Panc1 (cell line): ENCODE measurements around the gene GREB1. TPM values are rescaled to one million over a fixed set of nuclear protein-coding genes. Genes with fewer than 3 reads are reported as not detected.

Experiments
- ATAC-seq: fragments of 200-7000 bp; cut with Tn5 transposase; 2 replicates; pipeline ENCODE4 v1.9.1; 2020; ENCODE audit warnings: mild to moderate bottlenecking, moderate library complexity
- BruUV-seq: library from RNA; stranded (reverse); fragments of 400-500 nt; replicated peaks from 2 replicates; lab custom pipeline; 2021; lab: Mats Ljungman, UMichigan
- CTCF ChIA-PET: fragments of 300-600 bp; sonication (Branson Sonifier 250); formaldehyde crosslinking; loops from one replicate; lab custom pipeline; 2022; ENCODE audit warnings: antibody characterized with exemption; lab: Charles Lee
- POLR2A ChIA-PET: fragments of 300-600 bp; sonication (Branson Sonifier 250); formaldehyde crosslinking; loops from one replicate; lab custom pipeline; 2022; ENCODE audit warnings: antibody characterized with exemption; lab: Charles Lee
- DNase-seq: peaks from one replicate; pipeline ENCODE4 v3.0.0-alpha.2; 2010; ENCODE audit warnings: low read depth, low spot score
- H3K27ac ChIP-seq: 2 replicates; pipeline ENCODE4 v1.5.1; 2011; ENCODE audit warnings: mild to moderate bottlenecking, low read length, inconsistent platforms
- H3K27me3 ChIP-seq: fragments of 200-500 bp; sonication (Bioruptor generic); 2 replicates; pipeline ENCODE4 v1.6.0; 2014; ENCODE audit warnings: low read length, inconsistent platforms; ENCODE audit not compliant: control insufficient read depth, insufficient read depth
- H3K36me3 ChIP-seq: fragments of 200-500 bp; sonication (Bioruptor generic); 2 replicates; pipeline ENCODE4 v1.5.1; 2014; ENCODE audit warnings: inconsistent platforms, mild to moderate bottlenecking, low read length, moderate library complexity; ENCODE audit not compliant: control insufficient read depth, insufficient read depth
- H3K4me1 ChIP-seq: 2 replicates; pipeline ENCODE4 v1.5.1; 2011; ENCODE audit warnings: inconsistent platforms, mild to moderate bottlenecking, low read length, moderate library complexity; ENCODE audit not compliant: control insufficient read depth, insufficient read depth
- H3K4me3 ChIP-seq, 2 experiments: 2 replicates each; pipeline ENCODE4 v1.5.1; 2011 to 2012; ENCODE audit warnings: low read depth in 2 of 2, low read length in 2 of 2, mild to moderate bottlenecking in 2 of 2, inconsistent platforms in 1 of 2, moderate library complexity in 1 of 2
- H3K9me3 ChIP-seq: fragments of 200-500 bp; sonication (Bioruptor generic); 2 replicates; pipeline ENCODE4 v1.5.1; 2014; ENCODE audit warnings: low read depth, mild to moderate bottlenecking, inconsistent platforms, low read length, moderate library complexity; ENCODE audit not compliant: control insufficient read depth, insufficient read depth
- POLR2AphosphoS5 ChIP-seq: IDR thresholded peaks from 2 replicates; pipeline ENCODE4 v1.6.1; 2012; ENCODE audit warnings: mild to moderate bottlenecking, low read depth, low read length, moderate library complexity
- SIN3A ChIP-seq: IDR thresholded peaks from 2 replicates; pipeline ENCODE4 v1.6.1; 2012; ENCODE audit warnings: low read depth, mild to moderate bottlenecking, low read length, moderate library complexity, borderline replicate concordance; ENCODE audit not compliant: insufficient read depth
- TCF7L2 ChIP-seq: IDR thresholded peaks from 2 replicates; pipeline ENCODE4 v1.6.1; 2011; ENCODE audit warnings: mild to moderate bottlenecking, low read depth, low read length, inconsistent platforms
- in situ Hi-C: cut with HindIII; loops from 2 replicates; pipeline ENCODE4 v1.10.0; 2016; ENCODE audit warnings: low sequenced_read_pairs, low pct_unique_long_range_greater_than_20kb
- intact Hi-C: fragments of 100-400 bp; cut with micrococcal nuclease; formaldehyde crosslinking; loops from one replicate; pipeline ENCODE4 v1.10.0; 2022; ENCODE audit not compliant: unreplicated experiment
- total RNA-seq: library from RNA; stranded (reverse); gene quantifications from one replicate; pipeline ENCODE4 v1.2.1, GENCODE V29; 2021; ENCODE audit not compliant: unreplicated experiment
- TF ChIP-seq, protein P1 (sequence below): fragments of 450-650 bp; IDR thresholded peaks from 2 replicates; pipeline ENCODE4 v1.5.1; 2017; ENCODE audit warnings: mild to moderate bottlenecking
- TF ChIP-seq, protein P2 (sequence below), 2 experiments: IDR thresholded peaks; 2 replicates each; pipeline ENCODE4 v1.6.1; 2011 to 2012; ENCODE audit warnings: low read depth in 2 of 2, control low read depth in 1 of 2, low read length in 1 of 2, mild to moderate bottlenecking in 1 of 2, moderate library complexity in 1 of 2; ENCODE audit not compliant: insufficient read depth in 1 of 2

The GREB1 gene
- total RNA-seq, 1 experiment from 2014 or later, result 0.90 TPM

DNA sequence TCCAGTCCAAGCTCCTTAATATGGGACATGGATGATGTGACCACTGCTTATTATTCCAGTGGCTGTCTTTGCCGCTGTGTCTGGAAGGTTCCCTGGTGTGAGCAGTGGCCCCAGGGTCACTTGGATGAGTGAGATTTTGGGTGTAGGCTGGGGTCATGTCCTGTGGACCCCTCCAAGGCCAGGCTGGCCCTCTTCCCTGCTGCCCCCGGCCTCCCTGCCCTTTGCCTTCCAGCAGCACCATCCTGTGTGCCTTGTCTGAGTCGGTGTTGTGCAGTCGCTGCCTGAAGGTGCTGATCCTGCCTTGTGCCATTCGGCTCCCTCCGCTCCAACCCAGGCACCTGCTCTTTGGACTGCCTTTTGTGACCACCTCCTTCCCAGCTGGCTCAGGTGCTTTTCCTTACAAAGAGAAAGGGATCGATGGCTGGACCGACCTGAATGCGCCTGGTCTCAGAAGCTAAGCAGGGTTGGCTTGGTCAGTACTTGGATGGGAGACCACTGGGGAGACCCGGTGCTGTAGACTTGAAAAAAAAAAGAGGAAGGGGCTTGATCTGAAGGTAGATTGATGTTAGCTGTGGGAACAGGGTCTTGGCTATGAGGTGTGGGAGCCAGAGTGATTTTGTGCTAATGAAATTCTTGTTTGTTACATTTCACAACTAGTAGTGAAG lies 16.7 kb upstream of the GREB1 start:
- DNase-seq (no peak), ATAC-seq (no peak)
- Histone ChIP-seq H3K36me3 (no peaks in the 10 kb centered on the region), H3K27ac (no peak overlapping the region), H3K9me3 (no peaks in the 10 kb centered on the region), H3K27me3 (0 out of 2 replicates have a peak, but pooled peaks cover 2% of the 10 kb centered on the region), H3K4me3 (no peak overlapping the region), H3K4me1 (no peaks in the 10 kb centered on the region)
- POLR2A ChIA-PET, result interaction anchor here (0.7 kb wide), 1 partner anchor 579 kb away, joined by 3 read pairs; no protein-coding TSS in a partner anchor
- intact Hi-C loops, result no loop called here
- no TSS peak for BruUV-seq
- TF ChIP-seq TCF7L2, result no peak
- no peak for TF ChIP-seq POLR2AphosphoS5
- TF ChIP-seq, protein P1, sequence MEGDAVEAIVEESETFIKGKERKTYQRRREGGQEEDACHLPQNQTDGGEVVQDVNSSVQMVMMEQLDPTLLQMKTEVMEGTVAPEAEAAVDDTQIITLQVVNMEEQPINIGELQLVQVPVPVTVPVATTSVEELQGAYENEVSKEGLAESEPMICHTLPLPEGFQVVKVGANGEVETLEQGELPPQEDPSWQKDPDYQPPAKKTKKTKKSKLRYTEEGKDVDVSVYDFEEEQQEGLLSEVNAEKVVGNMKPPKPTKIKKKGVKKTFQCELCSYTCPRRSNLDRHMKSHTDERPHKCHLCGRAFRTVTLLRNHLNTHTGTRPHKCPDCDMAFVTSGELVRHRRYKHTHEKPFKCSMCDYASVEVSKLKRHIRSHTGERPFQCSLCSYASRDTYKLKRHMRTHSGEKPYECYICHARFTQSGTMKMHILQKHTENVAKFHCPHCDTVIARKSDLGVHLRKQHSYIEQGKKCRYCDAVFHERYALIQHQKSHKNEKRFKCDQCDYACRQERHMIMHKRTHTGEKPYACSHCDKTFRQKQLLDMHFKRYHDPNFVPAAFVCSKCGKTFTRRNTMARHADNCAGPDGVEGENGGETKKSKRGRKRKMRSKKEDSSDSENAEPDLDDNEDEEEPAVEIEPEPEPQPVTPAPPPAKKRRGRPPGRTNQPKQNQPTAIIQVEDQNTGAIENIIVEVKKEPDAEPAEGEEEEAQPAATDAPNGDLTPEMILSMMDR, result no peak
- TF ChIP-seq, protein P2, sequence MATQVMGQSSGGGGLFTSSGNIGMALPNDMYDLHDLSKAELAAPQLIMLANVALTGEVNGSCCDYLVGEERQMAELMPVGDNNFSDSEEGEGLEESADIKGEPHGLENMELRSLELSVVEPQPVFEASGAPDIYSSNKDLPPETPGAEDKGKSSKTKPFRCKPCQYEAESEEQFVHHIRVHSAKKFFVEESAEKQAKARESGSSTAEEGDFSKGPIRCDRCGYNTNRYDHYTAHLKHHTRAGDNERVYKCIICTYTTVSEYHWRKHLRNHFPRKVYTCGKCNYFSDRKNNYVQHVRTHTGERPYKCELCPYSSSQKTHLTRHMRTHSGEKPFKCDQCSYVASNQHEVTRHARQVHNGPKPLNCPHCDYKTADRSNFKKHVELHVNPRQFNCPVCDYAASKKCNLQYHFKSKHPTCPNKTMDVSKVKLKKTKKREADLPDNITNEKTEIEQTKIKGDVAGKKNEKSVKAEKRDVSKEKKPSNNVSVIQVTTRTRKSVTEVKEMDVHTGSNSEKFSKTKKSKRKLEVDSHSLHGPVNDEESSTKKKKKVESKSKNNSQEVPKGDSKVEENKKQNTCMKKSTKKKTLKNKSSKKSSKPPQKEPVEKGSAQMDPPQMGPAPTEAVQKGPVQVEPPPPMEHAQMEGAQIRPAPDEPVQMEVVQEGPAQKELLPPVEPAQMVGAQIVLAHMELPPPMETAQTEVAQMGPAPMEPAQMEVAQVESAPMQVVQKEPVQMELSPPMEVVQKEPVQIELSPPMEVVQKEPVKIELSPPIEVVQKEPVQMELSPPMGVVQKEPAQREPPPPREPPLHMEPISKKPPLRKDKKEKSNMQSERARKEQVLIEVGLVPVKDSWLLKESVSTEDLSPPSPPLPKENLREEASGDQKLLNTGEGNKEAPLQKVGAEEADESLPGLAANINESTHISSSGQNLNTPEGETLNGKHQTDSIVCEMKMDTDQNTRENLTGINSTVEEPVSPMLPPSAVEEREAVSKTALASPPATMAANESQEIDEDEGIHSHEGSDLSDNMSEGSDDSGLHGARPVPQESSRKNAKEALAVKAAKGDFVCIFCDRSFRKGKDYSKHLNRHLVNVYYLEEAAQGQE (IDR thresholded peaks at IDR 0.05; ENCODE audit: insufficient read depth in 1 of 2, low read depth in 2 of 2, low read length in 1 of 2), result no peak
- TF ChIP-seq SIN3A, result no peak
- CTCF ChIA-PET, result no interaction called here
- in situ Hi-C loops, result no loop called here

DNA sequence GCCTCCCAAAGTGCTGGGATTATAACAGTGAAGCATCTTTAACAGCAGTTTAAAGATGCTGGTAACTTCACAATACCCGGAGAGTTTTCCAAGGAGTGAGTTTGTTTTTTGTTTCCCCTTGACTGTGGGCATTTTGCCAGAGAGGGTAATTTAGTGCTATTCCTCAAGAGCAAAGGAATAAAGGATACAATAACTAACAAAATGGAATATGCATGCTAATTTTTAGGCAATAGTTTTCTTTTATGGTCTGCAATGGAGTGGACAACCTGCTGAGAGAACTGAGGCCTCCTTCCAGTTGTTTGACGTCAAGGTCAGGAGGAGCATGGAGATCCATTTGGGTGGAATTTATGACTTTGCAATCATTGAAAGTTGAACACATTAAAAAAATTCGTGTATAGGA lies 15.9 kb upstream of the GREB1 start:
- 0 out of 2 replicates have a peak, but pooled peaks cover 2% of the 10 kb centered on the region for H3K27me3 ChIP-seq
- DNase-seq, result no peak

More for the DNA sequence above, 15.9 kb upstream of the GREB1 start:
- intact Hi-C loops (no loop called here), in situ Hi-C loops (no loop called here)
- no peak for TF ChIP-seq TCF7L2
- TF ChIP-seq, protein P2 (IDR thresholded peaks at IDR 0.05; ENCODE audit: insufficient read depth in 1 of 2, low read depth in 2 of 2, low read length in 1 of 2), result no peak
- no peak for TF ChIP-seq SIN3A
- TF ChIP-seq, protein P1, result no peak
- TF ChIP-seq POLR2AphosphoS5, result no peak
- Histone ChIP-seq H3K9me3 (no peaks in the 10 kb centered on the region), H3K36me3 (no peaks in the 10 kb centered on the region), H3K27ac (no peak overlapping the region), H3K4me1 (no peaks in the 10 kb centered on the region), H3K4me3 (no peak overlapping the region)
- BruUV-seq, result no TSS peak
- ChIA-PET POLR2A (no interaction called here), CTCF (no interaction called here)
- no peak for ATAC-seq
